Ovary (tissue), 9 donors: Measurements from ENCODE around the gene PRKD2. TPM values are rescaled to one million over a fixed set of nuclear protein-coding genes. Genes with fewer than 3 reads are reported as not detected.

Experiments used
- DNase-seq, 5 donors: peaks; one replicate each; pipeline ENCODE4 v3.0.0-alpha.2; 2019 to 2020
- H3K27ac ChIP-seq, 2 donors: fragments of 200-600 bp; one replicate each; pipeline versions ENCODE4 v1.5.1 to v1.8.0; 2019 to 2022
- H3K27me3 ChIP-seq: fragments of 200-600 bp; one replicate; pipeline ENCODE4 v1.8.0; 2022
- H3K36me3 ChIP-seq: fragments of 200-600 bp; sonication (generic); one replicate; pipeline ENCODE4 v1.5.1; 2019
- H3K4me1 ChIP-seq: one replicate; pipeline ENCODE4 v1.8.1; 2013; ENCODE audit warnings: mild to moderate bottlenecking, moderate library complexity; ENCODE audit not compliant: insufficient read depth
- H3K4me3 ChIP-seq: fragments of 200-600 bp; sonication (generic); one replicate; pipeline ENCODE4 v1.5.1; 2017
- H3K9me3 ChIP-seq, 2 donors: fragments of 200-600 bp in 1 of 2; sonication (generic) in 1 of 2; one replicate each; pipeline versions ENCODE4 v1.5.1 to v1.8.1; 2013 to 2019; ENCODE audit warnings: mild to moderate bottlenecking in 1 of 2, moderate library complexity in 1 of 2
- CTCF ChIP-seq, 3 donors: fragments of 450-650 bp in 2 of 3; fragments of 200-600 bp in 1 of 3; IDR thresholded peaks; one replicate each; pipeline versions ENCODE4 v1.5.1 to v1.8.0; 2016 to 2022; ENCODE audit warnings: antibody characterized with exemption in 3 of 3, mild to moderate bottlenecking in 1 of 3
- EP300 ChIP-seq: sonication (generic); formaldehyde crosslinking; IDR thresholded peaks from one replicate; pipeline ENCODE4 v1.6.1; 2017; ENCODE audit warnings: antibody characterized with exemption
- POLR2A ChIP-seq: fragments of 450-650 bp; IDR thresholded peaks from one replicate; pipeline ENCODE4 v1.6.1; 2017; ENCODE audit warnings: antibody characterized with exemption, mild to moderate bottlenecking, moderate library complexity
- WGBS, 3 donors: extraction: QIAGEN DNeasy Blood & Tissue Kit in 1 of 3; methylation state at CpG; one replicate each; pipeline versions ENCODE4 v1.1.5 to v1.1.7; 2013 to 2017; 5-methylcytosine and 5-hydroxymethylcytosine counted together
- intact Hi-C, 4 donors: fragments of 100-400 bp; cut with DNase I; formaldehyde crosslinking; loops; one replicate each; pipeline versions ENCODE4 v1.11.0 to v1.15.1; 2022 to 2023
- polyA plus RNA-seq, 2 donors: library from polyadenylated mRNA; stranded (reverse); fragments of 200-250 nt in 1 of 2; fragments of 350-450 nt in 1 of 2; fragmentation: Illumina TruSeq in 1 of 2; extraction: RNeasy Lipid Tissue Mini Kit (QIAGEN cat#74804) in 1 of 2; gene quantifications; one replicate each; pipeline ENCODE4 v1.2.3, GENCODE V29; 2013 to 2014
- total RNA-seq, 7 donors: library from RNA; depleted of rRNA in 2 of 7; stranded (reverse); fragments of >200 nt in 2 of 7; fragmentation: NEBNext Ultra II Directional in 3 of 7; extraction: Animal tissue kit (Norgen Biotek cat#: 25700) in 3 of 7; gene quantifications; one replicate each; pipeline versions ENCODE4 v1.1.0 to v1.2.4, GENCODE V29; 2016 to 2023
- donor health status: DM: no; HTN: no; CAD: no; lungs with moderate emphysema.
- donor health status: DM: no; HTN: no; CAD: no.
- donor health status: Bipolar disorder and iron deficiency.
- donor health status: DM: yes; HTN: yes; CAD: no.
- donor health status: DM: no; HTN: no; CAD: no.
- donor health status: DM: yes; HTN: yes; CAD: no.

The PRKD2 gene
- total and polyA plus RNA-seq, 9 donors, result 17.7 to 55.4 (median 40.0) TPM

- TF ChIP-seq EP300, result no peak
- TF ChIP-seq POLR2A, result no peak
- TF ChIP-seq CTCF (IDR thresholded peaks at IDR 0.05), result no peak
- no peaks in the 10 kb centered on the region for H3K4me1 ChIP-seq
- no peak overlapping the region for H3K27ac ChIP-seq
- DNase-seq, result no peak
- WGBS, 3 donors, result 75 to 81% (median 76%) methylated on average over 9 of the region's 9 CpGs
- no peak overlapping the region for H3K4me3 ChIP-seq
- no peaks in the 10 kb centered on the region for H3K36me3 ChIP-seq
- H3K27me3 ChIP-seq, result no peaks in the 10 kb centered on the region
- intact Hi-C loops, result no loop called here
- no peaks in the 10 kb centered on the region for H3K9me3 ChIP-seq
These were observed 9.0 kb upstream of the PRKD2 start for GRCh38 chr19:46725859-46726393.

GRCh38 chr19:46725036-46725820, 8.3 kb upstream of the PRKD2 start:
- intact Hi-C loops, result no loop called here
- no peak overlapping the region for H3K4me3 ChIP-seq
- 85 to 88% (median 86%) methylated on average over 25 to 26 of the region's 26 CpGs for WGBS, 3 donors
- no peaks in the 10 kb centered on the region for H3K27me3 ChIP-seq
- H3K36me3 ChIP-seq, result no peaks in the 10 kb centered on the region
- no peaks in the 10 kb centered on the region for H3K9me3 ChIP-seq
- H3K4me1 ChIP-seq, result no peaks in the 10 kb centered on the region
- no peak overlapping the region for H3K27ac ChIP-seq
- TF ChIP-seq POLR2A (no peak), EP300 (no peak), CTCF (IDR thresholded peaks at IDR 0.05) (no peak)
- DNase-seq, result no peak

GRCh38 chr19:46724468-46724867, 7.6 kb upstream of the PRKD2 start:
- no peaks in the 10 kb centered on the region for H3K36me3 ChIP-seq
- intact Hi-C loops, result no loop called here
- 78 to 84% (median 79%) methylated on average over 20 of the region's 20 CpGs for WGBS, 3 donors

GRCh38 chr19:46723471-46723870, 6.6 kb upstream of the PRKD2 start:
- 92 to 95% (median 94%) methylated on average over 6 of the region's 6 CpGs for WGBS, 3 donors
- intact Hi-C loops, result no loop called here
- Histone ChIP-seq H3K36me3 (no peaks in the 10 kb centered on the region), H3K4me3 (no peak overlapping the region), H3K27ac (no peak overlapping the region), H3K4me1 (no peaks in the 10 kb centered on the region), H3K9me3 (no peaks in the 10 kb centered on the region), H3K27me3 (no peaks in the 10 kb centered on the region)
- DNase-seq, result no peak
- TF ChIP-seq EP300 (no peak), POLR2A (no peak), CTCF (IDR thresholded peaks at IDR 0.05) (no peak)

More at GRCh38 chr19:46724468-46724867, 7.6 kb upstream of the PRKD2 start:
- Histone ChIP-seq H3K9me3 (no peaks in the 10 kb centered on the region), H3K27me3 (no peaks in the 10 kb centered on the region), H3K4me3 (no peak overlapping the region), H3K27ac (no peak overlapping the region), H3K4me1 (no peaks in the 10 kb centered on the region)
- TF ChIP-seq EP300 (no peak), POLR2A (no peak), CTCF (IDR thresholded peaks at IDR 0.05) (no peak)
- no peak for DNase-seq
